ENCODE data around the gene MAGI2.

The MAGI2 gene

GRCh38 chr7:79298145-79298760 is 155.2 kb downstream of the MAGI2 start:
- TF ChIP-seq PPARA (CRISPR knock-in tag; IDR thresholded peaks at IDR 0.05; ENCODE audit: borderline replicate concordance) (no peak), GLIS3 (CRISPR knock-in tag; IDR thresholded peaks at IDR 0.05) (no peak), ESRRG (CRISPR knock-in tag; IDR thresholded peaks at IDR 0.05) (no peak), SNAI2 (CRISPR knock-in tag; IDR thresholded peaks at IDR 0.05) (no peak), ZC3H10 (CRISPR knock-in tag; IDR thresholded peaks at IDR 0.05) (no peak), ZFP3 (CRISPR knock-in tag; IDR thresholded peaks at IDR 0.05) (no peak), BACH2 (CRISPR knock-in tag; IDR thresholded peaks at IDR 0.05; ENCODE audit: borderline replicate concordance) (no peak), TOX (CRISPR knock-in tag; IDR thresholded peaks at IDR 0.05; ENCODE audit: borderline replicate concordance) (no peak), OSR1 (CRISPR knock-in tag; IDR thresholded peaks at IDR 0.05) (no peak), CSDC2 (CRISPR knock-in tag; IDR thresholded peaks at IDR 0.05) (no peak), ZFP30 (CRISPR knock-in tag; IDR thresholded peaks at IDR 0.05) (no peak), ZNF70 (CRISPR knock-in tag; IDR thresholded peaks at IDR 0.05) (no peak), ISL1 (CRISPR knock-in tag; IDR thresholded peaks at IDR 0.05) (no peak)
- peak; percentile 79 for ATAC-seq

GRCh38 chr7:79296553-79297320 is 156.7 kb downstream of the MAGI2 start:
- ATAC-seq: no peak
- no peak for TF ChIP-seq TOX (CRISPR knock-in tag; IDR thresholded peaks at IDR 0.05; ENCODE audit: borderline replicate concordance)
- TF ChIP-seq RARB (CRISPR knock-in tag; IDR thresholded peaks at IDR 0.05): no peak
- TF ChIP-seq, protein P1, sequence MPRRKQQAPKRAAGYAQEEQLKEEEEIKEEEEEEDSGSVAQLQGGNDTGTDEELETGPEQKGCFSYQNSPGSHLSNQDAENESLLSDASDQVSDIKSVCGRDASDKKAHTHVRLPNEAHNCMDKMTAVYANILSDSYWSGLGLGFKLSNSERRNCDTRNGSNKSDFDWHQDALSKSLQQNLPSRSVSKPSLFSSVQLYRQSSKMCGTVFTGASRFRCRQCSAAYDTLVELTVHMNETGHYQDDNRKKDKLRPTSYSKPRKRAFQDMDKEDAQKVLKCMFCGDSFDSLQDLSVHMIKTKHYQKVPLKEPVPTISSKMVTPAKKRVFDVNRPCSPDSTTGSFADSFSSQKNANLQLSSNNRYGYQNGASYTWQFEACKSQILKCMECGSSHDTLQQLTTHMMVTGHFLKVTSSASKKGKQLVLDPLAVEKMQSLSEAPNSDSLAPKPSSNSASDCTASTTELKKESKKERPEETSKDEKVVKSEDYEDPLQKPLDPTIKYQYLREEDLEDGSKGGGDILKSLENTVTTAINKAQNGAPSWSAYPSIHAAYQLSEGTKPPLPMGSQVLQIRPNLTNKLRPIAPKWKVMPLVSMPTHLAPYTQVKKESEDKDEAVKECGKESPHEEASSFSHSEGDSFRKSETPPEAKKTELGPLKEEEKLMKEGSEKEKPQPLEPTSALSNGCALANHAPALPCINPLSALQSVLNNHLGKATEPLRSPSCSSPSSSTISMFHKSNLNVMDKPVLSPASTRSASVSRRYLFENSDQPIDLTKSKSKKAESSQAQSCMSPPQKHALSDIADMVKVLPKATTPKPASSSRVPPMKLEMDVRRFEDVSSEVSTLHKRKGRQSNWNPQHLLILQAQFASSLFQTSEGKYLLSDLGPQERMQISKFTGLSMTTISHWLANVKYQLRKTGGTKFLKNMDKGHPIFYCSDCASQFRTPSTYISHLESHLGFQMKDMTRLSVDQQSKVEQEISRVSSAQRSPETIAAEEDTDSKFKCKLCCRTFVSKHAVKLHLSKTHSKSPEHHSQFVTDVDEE (CRISPR knock-in tag; IDR thresholded peaks at IDR 0.05): no peak
- TF ChIP-seq ZC3H10 (CRISPR knock-in tag; IDR thresholded peaks at IDR 0.05): no peak
- no peak for TF ChIP-seq ISL1 (CRISPR knock-in tag; IDR thresholded peaks at IDR 0.05)
- TF ChIP-seq ZNF565 (CRISPR knock-in tag; conservative IDR thresholded peaks at IDR 0.05; ENCODE audit: low read depth): no peak
- TF ChIP-seq PPARA (CRISPR knock-in tag; IDR thresholded peaks at IDR 0.05; ENCODE audit: borderline replicate concordance): no peak
- no peak for TF ChIP-seq BACH2 (CRISPR knock-in tag; IDR thresholded peaks at IDR 0.05; ENCODE audit: borderline replicate concordance)
- TF ChIP-seq, protein P2, sequence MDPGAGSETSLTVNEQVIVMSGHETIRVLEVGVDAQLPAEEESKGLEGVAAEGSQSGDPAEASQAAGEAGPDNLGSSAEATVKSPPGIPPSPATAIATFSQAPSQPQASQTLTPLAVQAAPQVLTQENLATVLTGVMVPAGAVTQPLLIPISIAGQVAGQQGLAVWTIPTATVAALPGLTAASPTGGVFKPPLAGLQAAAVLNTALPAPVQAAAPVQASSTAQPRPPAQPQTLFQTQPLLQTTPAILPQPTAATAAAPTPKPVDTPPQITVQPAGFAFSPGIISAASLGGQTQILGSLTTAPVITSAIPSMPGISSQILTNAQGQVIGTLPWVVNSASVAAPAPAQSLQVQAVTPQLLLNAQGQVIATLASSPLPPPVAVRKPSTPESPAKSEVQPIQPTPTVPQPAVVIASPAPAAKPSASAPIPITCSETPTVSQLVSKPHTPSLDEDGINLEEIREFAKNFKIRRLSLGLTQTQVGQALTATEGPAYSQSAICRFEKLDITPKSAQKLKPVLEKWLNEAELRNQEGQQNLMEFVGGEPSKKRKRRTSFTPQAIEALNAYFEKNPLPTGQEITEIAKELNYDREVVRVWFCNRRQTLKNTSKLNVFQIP (CRISPR knock-in tag; IDR thresholded peaks at IDR 0.05; ENCODE audit: borderline replicate concordance, low read depth): no peak
- TF ChIP-seq ARNTL (CRISPR knock-in tag; IDR thresholded peaks at IDR 0.05; ENCODE audit: borderline replicate concordance, low read depth): no peak
- no peak for TF ChIP-seq ZNF8 (CRISPR knock-in tag; IDR thresholded peaks at IDR 0.05)
- no peak for TF ChIP-seq ESRRG (CRISPR knock-in tag; IDR thresholded peaks at IDR 0.05)
- TF ChIP-seq SNAI2 (CRISPR knock-in tag; IDR thresholded peaks at IDR 0.05): no peak

DNA sequence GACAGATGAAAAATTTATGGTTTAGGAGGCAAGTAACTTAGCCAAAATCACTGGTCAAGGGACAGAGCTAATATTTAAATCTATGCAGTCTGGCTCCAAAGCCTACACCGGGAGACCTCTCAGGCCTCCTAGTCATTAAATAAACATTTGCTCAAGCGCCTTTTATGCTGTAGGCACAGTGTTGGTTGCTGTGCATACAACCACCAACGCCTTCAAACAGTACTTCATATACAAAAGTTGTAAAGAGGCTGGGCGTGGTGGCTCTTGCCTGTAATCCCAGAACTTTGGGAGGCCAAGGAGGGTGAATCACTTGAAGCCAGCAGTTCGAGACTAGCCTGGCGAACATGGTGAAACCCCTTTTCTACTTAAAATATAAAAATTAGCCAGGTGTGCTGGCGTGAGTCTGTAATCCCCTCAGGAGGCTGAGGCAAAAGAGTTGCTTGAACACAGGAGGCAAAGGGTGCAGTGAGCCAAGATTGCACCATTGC is 159.8 kb downstream of the MAGI2 start:
- no peak for ATAC-seq
- TF ChIP-seq, protein P3, sequence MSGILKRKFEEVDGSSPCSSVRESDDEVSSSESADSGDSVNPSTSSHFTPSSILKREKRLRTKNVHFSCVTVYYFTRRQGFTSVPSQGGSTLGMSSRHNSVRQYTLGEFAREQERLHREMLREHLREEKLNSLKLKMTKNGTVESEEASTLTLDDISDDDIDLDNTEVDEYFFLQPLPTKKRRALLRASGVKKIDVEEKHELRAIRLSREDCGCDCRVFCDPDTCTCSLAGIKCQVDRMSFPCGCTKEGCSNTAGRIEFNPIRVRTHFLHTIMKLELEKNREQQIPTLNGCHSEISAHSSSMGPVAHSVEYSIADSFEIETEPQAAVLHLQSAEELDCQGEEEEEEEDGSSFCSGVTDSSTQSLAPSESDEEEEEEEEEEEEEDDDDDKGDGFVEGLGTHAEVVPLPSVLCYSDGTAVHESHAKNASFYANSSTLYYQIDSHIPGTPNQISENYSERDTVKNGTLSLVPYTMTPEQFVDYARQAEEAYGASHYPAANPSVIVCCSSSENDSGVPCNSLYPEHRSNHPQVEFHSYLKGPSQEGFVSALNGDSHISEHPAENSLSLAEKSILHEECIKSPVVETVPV (CRISPR knock-in tag; IDR thresholded peaks at IDR 0.05): no peak
- no peak for TF ChIP-seq ISL1 (CRISPR knock-in tag; IDR thresholded peaks at IDR 0.05)
- TF ChIP-seq RARB (CRISPR knock-in tag; IDR thresholded peaks at IDR 0.05): no peak
- TF ChIP-seq, protein P1 (CRISPR knock-in tag; IDR thresholded peaks at IDR 0.05): no peak
- no peak for TF ChIP-seq OSR1 (CRISPR knock-in tag; IDR thresholded peaks at IDR 0.05)
- no peak for TF ChIP-seq ZC3H10 (CRISPR knock-in tag; IDR thresholded peaks at IDR 0.05)
- TF ChIP-seq, protein P4, sequence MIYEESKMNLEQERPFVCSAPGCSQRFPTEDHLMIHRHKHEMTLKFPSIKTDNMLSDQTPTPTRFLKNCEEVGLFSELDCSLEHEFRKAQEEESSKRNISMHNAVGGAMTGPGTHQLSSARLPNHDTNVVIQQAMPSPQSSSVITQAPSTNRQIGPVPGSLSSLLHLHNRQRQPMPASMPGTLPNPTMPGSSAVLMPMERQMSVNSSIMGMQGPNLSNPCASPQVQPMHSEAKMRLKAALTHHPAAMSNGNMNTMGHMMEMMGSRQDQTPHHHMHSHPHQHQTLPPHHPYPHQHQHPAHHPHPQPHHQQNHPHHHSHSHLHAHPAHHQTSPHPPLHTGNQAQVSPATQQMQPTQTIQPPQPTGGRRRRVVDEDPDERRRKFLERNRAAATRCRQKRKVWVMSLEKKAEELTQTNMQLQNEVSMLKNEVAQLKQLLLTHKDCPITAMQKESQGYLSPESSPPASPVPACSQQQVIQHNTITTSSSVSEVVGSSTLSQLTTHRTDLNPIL (CRISPR knock-in tag; IDR thresholded peaks at IDR 0.05; ENCODE audit: low read depth): no peak
- no peak for TF ChIP-seq PATZ1 (CRISPR knock-in tag; IDR thresholded peaks at IDR 0.05; ENCODE audit: borderline replicate concordance)
- TF ChIP-seq ZNF8 (CRISPR knock-in tag; IDR thresholded peaks at IDR 0.05): no peak
- TF ChIP-seq PPARA (CRISPR knock-in tag; IDR thresholded peaks at IDR 0.05; ENCODE audit: borderline replicate concordance): no peak

Measured in SK-N-SH treated with all-trans-retinoic acid at 6 μM for 48 hours (cell line).